Stimulated activated CD8-positive, alpha-beta memory T cell treated with anti-CD3 and anti-CD28 coated beads, Interleukin-7, amount 100 ng/mL, for 24 hours (primary cell): ENCODE results near the gene ZSCAN10.

Experiments used
- DNase-seq: peaks from one replicate; pipeline ENCODE4 v3.0.0-alpha.2; 2020; ENCODE audit warnings: low read depth

The ZSCAN10 gene

GRCh38 chr16:3134338-3135125 is 35.4 kb upstream of the ZSCAN10 start, which contains the start of gene ZNF213:
TSS of gene ZNF213 (plus strand) at chr16:3135029. CDS start at chr16:3137281, 2,252 bp downstream.
- peak; percentile 76 for DNase-seq

GRCh38 chr16:3133844-3134243 is 34.8 kb upstream of the ZSCAN10 start:
- no peak for DNase-seq

GRCh38 chr16:3131755-3132377 is 32.8 kb upstream of the ZSCAN10 start:
- DNase-seq: no peak

GRCh38 chr16:3129137-3130131 is 30.3 kb upstream of the ZSCAN10 start:
- no peak for DNase-seq

- DNase-seq: no peak
These were observed 28.7 kb upstream of the ZSCAN10 start for GRCh38 chr16:3127745-3128144.

GRCh38 chr16:3123986-3124886 is 25.1 kb upstream of the ZSCAN10 start:
- DNase-seq: peak; percentile 96

- DNase-seq: no peak
These were observed 24.0 kb upstream of the ZSCAN10 start for GRCh38 chr16:3122926-3123570.

- no peak for DNase-seq
These were observed 22.9 kb upstream of the ZSCAN10 start for GRCh38 chr16:3121851-3122467.

GRCh38 chr16:3120435-3120834 is 21.3 kb upstream of the ZSCAN10 start:
- DNase-seq: no peak

- no peak for DNase-seq
These were observed 20.8 kb upstream of the ZSCAN10 start for GRCh38 chr16:3119701-3120408.

- no peak for DNase-seq
These were observed 20.2 kb upstream of the ZSCAN10 start for GRCh38 chr16:3119286-3119685.

GRCh38 chr16:3118846-3119245 is 19.8 kb upstream of the ZSCAN10 start:
- DNase-seq: no peak

- DNase-seq: no peak
These were observed 19.2 kb upstream of the ZSCAN10 start for GRCh38 chr16:3118204-3118790.

- DNase-seq: no peak
These were observed 16.5 kb upstream of the ZSCAN10 start for GRCh38 chr16:3115561-3115960.

GRCh38 chr16:3115003-3115402 is 15.9 kb upstream of the ZSCAN10 start:
- no peak for DNase-seq

GRCh38 chr16:3113765-3114479 is 14.8 kb upstream of the ZSCAN10 start:
- DNase-seq: no peak

- no peak for DNase-seq
These were observed 13.9 kb upstream of the ZSCAN10 start for GRCh38 chr16:3112881-3113574.
